GM12873 (cell line): ENCODE data around the gene SLC12A6.

Experiments used
- TF ChIP-seq, protein P1 (sequence below): IDR thresholded peaks from 2 replicates; pipeline ENCODE4 v1.5.1; 2012; ENCODE audit warnings: low read depth, mild to moderate bottlenecking, moderate library complexity, low read length, control low read depth; ENCODE audit not compliant: insufficient read depth; ENCODE audit errors: missing control alignments

SLC12A6 gene

GRCh38 chr15:34241376-34242330 lies 95.9 kb downstream of the SLC12A6 start:
- TF ChIP-seq, protein P1, sequence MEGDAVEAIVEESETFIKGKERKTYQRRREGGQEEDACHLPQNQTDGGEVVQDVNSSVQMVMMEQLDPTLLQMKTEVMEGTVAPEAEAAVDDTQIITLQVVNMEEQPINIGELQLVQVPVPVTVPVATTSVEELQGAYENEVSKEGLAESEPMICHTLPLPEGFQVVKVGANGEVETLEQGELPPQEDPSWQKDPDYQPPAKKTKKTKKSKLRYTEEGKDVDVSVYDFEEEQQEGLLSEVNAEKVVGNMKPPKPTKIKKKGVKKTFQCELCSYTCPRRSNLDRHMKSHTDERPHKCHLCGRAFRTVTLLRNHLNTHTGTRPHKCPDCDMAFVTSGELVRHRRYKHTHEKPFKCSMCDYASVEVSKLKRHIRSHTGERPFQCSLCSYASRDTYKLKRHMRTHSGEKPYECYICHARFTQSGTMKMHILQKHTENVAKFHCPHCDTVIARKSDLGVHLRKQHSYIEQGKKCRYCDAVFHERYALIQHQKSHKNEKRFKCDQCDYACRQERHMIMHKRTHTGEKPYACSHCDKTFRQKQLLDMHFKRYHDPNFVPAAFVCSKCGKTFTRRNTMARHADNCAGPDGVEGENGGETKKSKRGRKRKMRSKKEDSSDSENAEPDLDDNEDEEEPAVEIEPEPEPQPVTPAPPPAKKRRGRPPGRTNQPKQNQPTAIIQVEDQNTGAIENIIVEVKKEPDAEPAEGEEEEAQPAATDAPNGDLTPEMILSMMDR, result peak; percentile 69

DNA sequence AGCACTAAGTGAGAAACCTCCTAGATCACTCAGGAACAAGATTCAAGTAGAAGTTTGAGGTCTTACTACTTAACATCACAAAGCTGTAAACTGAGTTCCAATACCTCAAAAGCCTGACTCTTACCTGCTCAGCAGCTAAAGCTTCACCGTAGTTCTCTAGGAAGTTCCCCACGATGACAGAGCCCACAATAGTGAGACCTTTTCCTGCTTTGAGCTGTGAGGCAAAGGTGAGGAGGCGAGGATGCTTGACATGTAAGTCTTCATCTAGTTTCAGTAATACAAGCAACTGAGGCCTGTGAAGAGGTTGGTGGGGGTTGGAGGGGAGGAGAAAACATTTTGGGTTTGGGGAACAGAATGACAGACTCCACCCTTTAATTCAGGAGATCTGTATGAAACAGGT lies 97.0 kb downstream of the SLC12A6 start:
- TF ChIP-seq, protein P1, result no peak

DNA sequence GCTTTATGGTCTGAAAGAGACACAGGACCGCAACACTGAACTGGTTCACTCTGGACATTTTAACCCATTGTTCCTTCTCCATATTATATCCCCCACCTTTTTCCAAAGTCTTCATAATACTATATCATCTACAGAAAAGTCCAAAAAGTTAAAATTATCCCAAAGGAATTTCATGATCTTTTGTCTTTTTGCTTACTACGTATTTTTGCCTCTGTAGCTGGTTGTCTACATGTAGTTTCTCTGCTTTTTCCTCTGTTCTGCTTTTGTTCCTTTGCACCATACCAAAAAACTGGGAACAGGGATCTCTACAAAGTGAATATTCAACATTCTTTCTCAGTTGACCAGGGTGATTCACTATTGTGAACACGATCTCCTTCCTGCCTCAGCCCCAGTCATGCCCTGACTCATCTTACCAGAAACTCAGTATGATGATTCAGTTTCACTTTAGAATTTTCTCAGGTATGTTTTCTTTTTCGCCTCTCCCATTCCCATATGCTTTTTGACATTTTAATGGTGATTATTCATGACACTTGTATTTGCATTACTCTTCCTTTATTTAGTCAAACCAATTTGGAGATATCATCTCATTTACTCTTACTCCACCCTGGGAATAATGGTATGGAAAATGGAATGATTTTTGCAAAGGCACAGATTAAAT lies 98.3 kb downstream of the SLC12A6 start:
- TF ChIP-seq, protein P1, result no peak

- TF ChIP-seq, protein P1, result no peak
These were observed 104.0 kb downstream of the SLC12A6 start for GRCh38 chr15:34233614-34234013.

GRCh38 chr15:34223904-34224596 lies 113.5 kb downstream of the SLC12A6 start:
- TF ChIP-seq, protein P1, result no peak

DNA sequence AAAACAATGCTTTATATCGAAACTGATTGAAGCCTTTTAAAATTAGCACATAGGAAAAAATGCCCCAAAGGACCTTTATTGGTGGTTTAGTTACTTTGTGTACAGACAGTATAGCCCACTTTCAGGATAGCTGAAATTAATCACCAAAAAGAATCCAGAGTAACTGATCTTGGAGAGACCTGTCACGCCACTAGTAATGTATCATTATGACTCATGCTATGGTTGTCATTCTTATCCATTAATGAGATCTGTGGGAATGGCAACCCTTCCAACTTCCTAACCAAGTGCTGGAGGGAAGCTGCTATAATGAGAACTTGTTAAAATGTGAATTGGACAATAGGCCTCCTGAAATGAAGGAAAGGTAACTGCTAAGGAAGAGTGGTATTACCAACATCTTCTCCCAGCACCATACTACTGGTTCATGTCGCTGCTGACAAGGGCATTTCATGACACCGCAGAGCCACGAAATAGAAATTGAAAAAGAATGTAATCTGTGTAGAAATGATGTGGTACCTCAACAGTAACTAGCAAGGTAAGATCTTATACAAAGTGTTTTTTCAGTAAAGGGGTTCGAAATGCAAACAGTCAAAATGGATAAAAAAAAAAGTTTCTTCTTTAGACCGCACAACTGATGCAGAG lies 119.9 kb downstream of the SLC12A6 start:
- TF ChIP-seq, protein P1, result no peak
